Mesendoderm (in vitro differentiated cells): ENCODE data around the gene OR4L1.
"Not testable (repeated sequence)": the region's sequence is repeated elsewhere in the genome, so short reads cannot be mapped to it uniquely, and the experiment has no call there.

ENCODE experiments used
- DNase-seq: peaks from one replicate; pipeline ENCODE4 v3.0.0; 2013
- H2AK5ac ChIP-seq: 2 replicates; pipeline ENCODE4 v1.6.1; 2013; ENCODE audit warnings: low read length, inconsistent platforms
- H2BK120ac ChIP-seq: 2 replicates; pipeline ENCODE4 v1.6.1; 2013; ENCODE audit warnings: low read depth, mild to moderate bottlenecking, low read length, moderate library complexity, mixed read lengths
- H2BK15ac ChIP-seq: replicated peaks from 2 replicates; pipeline ENCODE4 v1.6.1; 2013; ENCODE audit warnings: low read depth, mild to moderate bottlenecking, moderate library complexity
- H2BK5ac ChIP-seq: 2 replicates; pipeline ENCODE4 v1.6.1; 2013; ENCODE audit warnings: low read length, inconsistent platforms
- H3K18ac ChIP-seq: 2 replicates; pipeline ENCODE4 v1.6.1; 2013; ENCODE audit warnings: mild to moderate bottlenecking, low read length, mixed read lengths
- H3K23ac ChIP-seq: one replicate; pipeline ENCODE4 v1.6.1; 2013; ENCODE audit warnings: low read length
- H3K27ac ChIP-seq: 2 replicates; pipeline ENCODE4 v1.5.1; 2013; ENCODE audit warnings: low read depth, mild to moderate bottlenecking, inconsistent platforms, low read length, moderate library complexity
- H3K27me3 ChIP-seq: 2 replicates; pipeline ENCODE4 v1.6.1; 2013; ENCODE audit warnings: low read length, control low read depth, mild to moderate bottlenecking, inconsistent platforms; ENCODE audit not compliant: insufficient read depth, poor library complexity
- H3K36me3 ChIP-seq: 2 replicates; pipeline ENCODE4 v1.6.1; 2013; ENCODE audit warnings: low read length, inconsistent platforms; ENCODE audit not compliant: control insufficient read depth, insufficient read depth
- H3K4ac ChIP-seq: one replicate; pipeline ENCODE4 v1.6.1; 2013; ENCODE audit warnings: low read depth, mild to moderate bottlenecking, low read length, moderate library complexity
- H3K4me1 ChIP-seq: 2 replicates; pipeline ENCODE4 v1.6.1; 2013; ENCODE audit warnings: low read depth, low read length, inconsistent platforms; ENCODE audit not compliant: control insufficient read depth
- H3K4me2 ChIP-seq: 2 replicates; pipeline ENCODE4 v1.6.1; 2013; ENCODE audit warnings: low read length
- H3K4me3 ChIP-seq: 2 replicates; pipeline ENCODE4 v1.5.1; 2013; ENCODE audit warnings: mild to moderate bottlenecking, low read length
- H3K56ac ChIP-seq: one replicate; pipeline ENCODE4 v1.6.1; 2013; ENCODE audit warnings: low read length
- H3K79me1 ChIP-seq: 2 replicates; pipeline ENCODE4 v1.6.1; 2013; ENCODE audit warnings: low read length, inconsistent platforms
- H3K79me2 ChIP-seq: 2 replicates; pipeline ENCODE4 v1.6.1; 2013; ENCODE audit warnings: mild to moderate bottlenecking, low read length; ENCODE audit not compliant: control insufficient read depth, insufficient read depth
- H3K9ac ChIP-seq: 2 replicates; pipeline ENCODE4 v1.6.1; 2013; ENCODE audit warnings: low read length, inconsistent platforms
- H4K5ac ChIP-seq: one replicate; pipeline ENCODE4 v1.6.1; 2013; ENCODE audit warnings: low read length
- H4K8ac ChIP-seq: one replicate; pipeline ENCODE4 v1.6.1; 2013; ENCODE audit warnings: low read depth, mild to moderate bottlenecking, control low read depth, low read length, moderate library complexity
- WGBS: extraction: QIAGEN DNeasy Blood & Tissue Kit; methylation state at CpG from one replicate; pipeline ENCODE4 v1.1.7; 2013; ENCODE audit warnings: low lambda C conversion rate, missing lambda C conversion rate; ENCODE audit not compliant: insufficient coverage; ENCODE audit errors: extremely low coverage; 5-methylcytosine and 5-hydroxymethylcytosine counted together

OR4L1 gene

DNA sequence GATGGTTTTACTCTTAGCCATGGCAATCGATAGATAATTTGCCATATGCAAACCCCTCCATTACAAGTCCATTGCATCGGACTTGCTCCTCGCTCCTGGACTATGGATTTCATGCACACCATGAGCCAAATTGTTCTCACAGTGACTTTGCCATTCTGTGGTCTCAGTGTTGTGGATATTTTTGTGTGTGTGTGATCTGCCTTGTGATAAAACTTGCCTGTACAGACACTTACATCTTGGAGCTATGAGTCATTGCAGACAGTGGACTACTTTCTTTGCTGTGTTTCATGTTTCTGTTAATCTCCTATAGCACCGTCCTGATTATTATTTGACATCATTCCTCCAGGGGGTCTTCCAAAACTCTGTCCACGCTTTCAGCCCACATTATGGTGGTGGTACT lies 15.6 kb upstream of the OR4L1 start:
- no peak overlapping the region for H3K4me2 ChIP-seq
- DNase-seq, result no peak
- no peak overlapping the region for H3K4ac ChIP-seq
- no peak overlapping the region for H3K18ac ChIP-seq
- H3K9ac ChIP-seq, result no peak overlapping the region
- no peak overlapping the region for H3K23ac ChIP-seq
- no peak overlapping the region for H3K27ac ChIP-seq
- no peak overlapping the region for H2BK120ac ChIP-seq
- H2BK5ac ChIP-seq, result no peak overlapping the region
- no peak overlapping the region for H3K56ac ChIP-seq
- no peaks in the 10 kb centered on the region for H3K4me1 ChIP-seq
- whole genome bisulfite sequencing, result no CpG with 5 or more reads among the region's 5 CpGs
- no peak overlapping the region for H4K5ac ChIP-seq
- no peaks in the 10 kb centered on the region for H3K79me1 ChIP-seq
- H3K79me2 ChIP-seq, result no peaks in the 10 kb centered on the region
- H4K8ac ChIP-seq, result no peak overlapping the region
- no peak overlapping the region for H2AK5ac ChIP-seq
- H3K4me3 ChIP-seq, result no peak overlapping the region
- H3K36me3 ChIP-seq, result no peaks in the 10 kb centered on the region
- H3K27me3 ChIP-seq, result no peaks in the 10 kb centered on the region
- no peak overlapping the region for H2BK15ac ChIP-seq

DNA sequence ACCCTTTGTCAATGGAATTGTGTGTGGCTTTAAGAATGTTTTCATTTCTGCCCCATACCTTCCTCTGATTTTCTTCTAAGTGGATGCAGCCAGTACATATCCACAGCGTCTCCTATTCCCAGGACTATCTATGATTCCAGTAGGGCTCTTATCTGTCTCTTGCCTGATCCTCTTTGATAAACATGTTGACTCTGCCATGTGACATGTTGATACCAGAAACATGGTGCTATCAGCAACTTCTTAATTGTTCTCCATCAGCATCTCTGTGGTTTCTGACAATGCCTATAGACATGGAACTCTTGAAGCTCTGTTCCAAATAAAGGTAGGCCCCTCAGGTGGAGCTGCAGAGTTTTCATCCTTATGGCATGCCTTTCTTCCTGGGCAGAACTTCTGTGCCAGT lies 11.6 kb upstream of the OR4L1 start:
- no peak overlapping the region for H2BK120ac ChIP-seq
- no peak for DNase-seq
- no peaks in the 10 kb centered on the region for H3K36me3 ChIP-seq
- no peaks in the 10 kb centered on the region for H3K27me3 ChIP-seq
- no CpG with 5 or more reads among the region's 1 CpG for whole genome bisulfite sequencing
- H4K8ac ChIP-seq, result no peak overlapping the region
- no peaks in the 10 kb centered on the region for H3K79me2 ChIP-seq
- no peak overlapping the region for H3K23ac ChIP-seq
- H3K27ac ChIP-seq, result no peak overlapping the region
- no peak overlapping the region for H2AK5ac ChIP-seq
- no peak overlapping the region for H4K5ac ChIP-seq
- H2BK15ac ChIP-seq, result no peak overlapping the region
- no peak overlapping the region for H3K18ac ChIP-seq
- H3K4me2 ChIP-seq, result no peak overlapping the region
- H3K4me3 ChIP-seq, result no peak overlapping the region
- no peak overlapping the region for H3K4ac ChIP-seq
- no peaks in the 10 kb centered on the region for H3K79me1 ChIP-seq
- no peak overlapping the region for H3K56ac ChIP-seq
- no peak overlapping the region for H2BK5ac ChIP-seq
- no peak overlapping the region for H3K9ac ChIP-seq
- no peaks in the 10 kb centered on the region for H3K4me1 ChIP-seq

GRCh38 chr14:20092050-20092449 lies 32.2 kb downstream of the OR4L1 start:
- no peak overlapping the region for H3K4me3 ChIP-seq
- H3K9ac ChIP-seq, result no peak overlapping the region
- no peak overlapping the region for H3K56ac ChIP-seq
- H3K18ac ChIP-seq, result no peak overlapping the region
- H3K27me3 ChIP-seq, result no peaks in the 10 kb centered on the region
- H2AK5ac ChIP-seq, result no peak overlapping the region
- H3K36me3 ChIP-seq, result no peaks in the 10 kb centered on the region
- H3K79me2 ChIP-seq, result no peaks in the 10 kb centered on the region
- H3K27ac ChIP-seq, result no peak overlapping the region
- no peak overlapping the region for H4K8ac ChIP-seq
- H3K4ac ChIP-seq, result no peak overlapping the region
- H3K4me2 ChIP-seq, result no peak overlapping the region
- H4K5ac ChIP-seq, result no peak overlapping the region
- no peaks in the 10 kb centered on the region for H3K4me1 ChIP-seq
- H2BK5ac ChIP-seq, result no peak overlapping the region
- no peak overlapping the region for H2BK120ac ChIP-seq
- H3K79me1 ChIP-seq, result no peaks in the 10 kb centered on the region
- no CpG with 5 or more reads among the region's 4 CpGs for WGBS
- no peak overlapping the region for H3K23ac ChIP-seq
- H2BK15ac ChIP-seq, result no peak overlapping the region
- no peak for DNase-seq

- Histone ChIP-seq H2AK5ac (no peak overlapping the region), H3K4me1 (no peaks in the 10 kb centered on the region), H3K27me3 (no peaks in the 10 kb centered on the region), H3K79me1 (no peaks in the 10 kb centered on the region), H3K18ac (no peak overlapping the region), H3K56ac (no peak overlapping the region), H3K4me3 (no peak overlapping the region), H3K9ac (no peak overlapping the region), H3K4ac (no peak overlapping the region), H3K4me2 (no peak overlapping the region), H3K79me2 (no peaks in the 10 kb centered on the region), H4K8ac (no peak overlapping the region), H2BK15ac (no peak overlapping the region), H3K23ac (no peak overlapping the region), H3K27ac (no peak overlapping the region), H2BK5ac (no peak overlapping the region), H4K5ac (no peak overlapping the region), H3K36me3 (no peaks in the 10 kb centered on the region), H2BK120ac (no peak overlapping the region)
- no peak for DNase-seq
- WGBS, result no CpG with 5 or more reads among the region's 4 CpGs
Measured at GRCh38 chr14:20093442-20093841, 33.6 kb downstream of the OR4L1 start.

DNA sequence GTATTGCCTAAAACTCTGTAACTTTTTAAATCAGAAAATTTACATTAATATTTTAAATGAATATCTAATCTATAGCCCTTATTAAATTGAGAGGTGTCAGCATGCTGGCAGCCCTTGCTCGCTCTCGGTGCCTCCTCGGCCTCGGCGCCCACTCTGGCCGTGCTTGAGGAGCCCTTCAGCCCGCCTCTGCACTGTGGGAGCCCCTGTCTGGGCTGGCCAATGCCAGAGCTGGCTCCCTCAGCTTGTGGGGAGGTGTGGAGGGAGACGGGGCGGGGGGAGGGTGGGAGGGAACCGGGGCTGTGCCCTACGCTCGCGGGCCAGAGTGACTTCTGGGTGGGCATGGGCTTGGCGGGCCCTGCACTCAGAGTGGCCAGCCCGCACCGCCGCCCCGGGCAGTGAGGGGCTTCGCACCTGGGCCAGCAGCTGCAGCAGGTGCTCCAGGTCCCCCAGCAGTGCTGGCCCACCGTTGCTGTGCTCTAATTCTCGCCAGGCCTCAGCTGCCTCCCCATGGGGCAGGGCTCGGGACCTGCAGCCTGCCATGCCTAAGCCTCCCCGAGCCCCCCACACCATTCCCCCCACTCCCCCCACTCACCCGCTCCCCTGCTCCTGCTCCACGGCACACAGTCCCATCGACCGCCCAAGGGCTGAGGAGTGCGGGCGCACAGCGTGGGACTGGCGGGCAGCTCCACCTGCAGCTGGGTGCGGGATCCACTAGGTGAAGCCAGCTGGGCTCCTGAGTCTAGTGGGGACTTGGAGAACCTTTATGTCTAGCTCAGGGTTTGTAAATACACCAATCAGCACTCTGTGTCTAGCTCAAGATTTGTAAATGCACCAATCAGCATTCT lies 39.3 kb downstream of the OR4L1 start:
- no CpG with 5 or more reads among the region's 32 CpGs for WGBS
- DNase-seq, H3K4me1 ChIP-seq: not testable (repeated sequence)

GRCh38 chr14:20110438-20110837 lies 50.6 kb downstream of the OR4L1 start, which contains the start of gene OR4K17:
TSS of gene OR4K17 (plus strand) at chr14:20110739. CDS start at chr14:20117500, 6,761 bp downstream.
- H3K9ac ChIP-seq, result no peak within 1 kb of the TSS
- no peak within 1 kb of the TSS for H3K4ac ChIP-seq
- WGBS, result no CpG with 5 or more reads among the region's 3 CpGs

More for the DNA sequence above, 39.3 kb downstream of the OR4L1 start:
- H3K4me2 ChIP-seq, H2BK15ac ChIP-seq, H3K9ac ChIP-seq, H3K18ac ChIP-seq, H2BK120ac ChIP-seq, H3K36me3 ChIP-seq, H3K4ac ChIP-seq, H4K8ac ChIP-seq, H3K27me3 ChIP-seq, H3K23ac ChIP-seq, H2AK5ac ChIP-seq, H3K4me3 ChIP-seq, H3K56ac ChIP-seq, H3K79me2 ChIP-seq, H2BK5ac ChIP-seq, H3K27ac ChIP-seq, H3K79me1 ChIP-seq, H4K5ac ChIP-seq: not testable (repeated sequence)

More at GRCh38 chr14:20110438-20110837, 50.6 kb downstream of the OR4L1 start, which contains the start of gene OR4K17:
- Histone ChIP-seq H3K56ac (no peak within 1 kb of the TSS), H3K4me1 (no peaks in the 10 kb centered on the region), H3K4me2 (no peak within 1 kb of the TSS), H2BK120ac (no peak within 1 kb of the TSS), H3K23ac (no peak within 1 kb of the TSS), H2BK5ac (no peak within 1 kb of the TSS), H2BK15ac (no peak within 1 kb of the TSS), H3K27me3 (no peaks in the 10 kb centered on the region), H2AK5ac (no peak within 1 kb of the TSS), H3K79me1 (no peaks in the 10 kb centered on the region), H3K18ac (no peak within 1 kb of the TSS), H3K79me2 (no peaks in the 10 kb centered on the region), H4K5ac (no peak within 1 kb of the TSS), H3K27ac (no peak within 1 kb of the TSS), H4K8ac (no peak within 1 kb of the TSS), H3K36me3 (no peaks in the 10 kb centered on the region), H3K4me3 (no peak within 1 kb of the TSS)
- DNase-seq, result no peak
